Measurements from ENCODE around the gene CFAP299. TPM values are rescaled to one million over a fixed set of nuclear protein-coding genes. Genes with fewer than 3 reads are reported as not detected.
A peak's percentile ranks its signal among the peaks of the same experiment; 100 is the strongest.

CFAP299 gene
- total and polyA plus RNA-seq, 9 of the 15 experiments (the other 6 are each of a cell fraction or from before 2014, with no cell fraction given): 0.09 to 3.0 (median 0.76) TPM

GRCh38 chr4:80680934-80681333 is 345.4 kb downstream of the CFAP299 start:
- H3K27ac ChIP-seq (ENCODE audit: extremely low read depth, low read depth, low read length): no peak overlapping the region
- no peaks in the 10 kb centered on the region for H3K9me3 ChIP-seq (replicated peaks; ENCODE audit: control insufficient read depth, insufficient read depth, low read depth, low read length)
- intact Hi-C loops (cut with micrococcal nuclease) (no loop called here), in situ Hi-C loops (cut with MboI) (no loop called here)
- H3K27me3 ChIP-seq (ENCODE audit: control insufficient read depth in 2 of 2, insufficient read depth in 2 of 2, low read length in 2 of 2): no peaks in the 10 kb centered on the region
- no peaks in the 10 kb centered on the region for H3K9me1 ChIP-seq (ENCODE audit: control insufficient read depth, insufficient read depth, low read length)
- no peak overlapping the region for H3K4me3 ChIP-seq
- H3K4me1 ChIP-seq (replicated peaks in 1 of 2; ENCODE audit: control insufficient read depth in 2 of 2, insufficient read depth in 2 of 2, low read length in 2 of 2): no peaks in the 10 kb centered on the region
- no peaks in the 10 kb centered on the region for H4K20me1 ChIP-seq (replicated peaks; ENCODE audit: control insufficient read depth, insufficient read depth, low read length)
- ATAC-seq (no peak), FAIRE-seq (no peak), DNase-seq (ENCODE audit: extremely low read depth in 1 of 4, low spot score in 3 of 4) (no peak)
- ChIA-PET CTCF (ENCODE audit: low intra/inter-chr PET ratio) (no interaction called here), POLR2A (no interaction called here)
- no peak overlapping the region for H3K9ac ChIP-seq (ENCODE audit: insufficient read depth in 1 of 2, low read depth in 2 of 2, low read length in 2 of 2)
- H2AFZ ChIP-seq (ENCODE audit: low read depth, low read length): no peak overlapping the region
- H3K4me2 ChIP-seq (ENCODE audit: insufficient read depth, low read length): no peak overlapping the region
- H3K79me2 ChIP-seq (ENCODE audit: control insufficient read depth, insufficient read depth, low read length): no peaks in the 10 kb centered on the region
- BruUV-seq (replicated peaks): no TSS peak
- no peaks in the 10 kb centered on the region for H3K36me3 ChIP-seq (ENCODE audit: control insufficient read depth, insufficient read depth, low read length)
- TF ChIP-seq ZNF316 (IDR thresholded peaks at IDR 0.05): peak; percentile 61; the same call in 1 of the 2 replicates
- no peak for TF ChIP-seq FOXJ3 (CRISPR knock-in tag; IDR thresholded peaks at IDR 0.05)
- TF ChIP-seq CTCF (IDR thresholded peaks at IDR 0.05 in 2 of 3, conservative IDR thresholded peaks at IDR 0.05 in 1 of 3; ENCODE audit: insufficient read depth in 2 of 3, low read depth in 1 of 3, low read length in 3 of 3): no peak
- TF ChIP-seq ZNF239 (CRISPR knock-in tag; IDR thresholded peaks at IDR 0.05): no peak
- TF ChIP-seq SAP30 (IDR thresholded peaks at IDR 0.05; ENCODE audit: borderline replicate concordance, insufficient read depth, low read depth, low read length, poor library complexity, severe bottlenecking): no peak
- TF ChIP-seq ARID2 (IDR thresholded peaks at IDR 0.05): no peak
- TF ChIP-seq MAFF (IDR thresholded peaks at IDR 0.05; ENCODE audit: low read length): 0 out of 2 replicates have a peak, but pooled peaks have one; percentile 36
- TF ChIP-seq ATF6 (CRISPR knock-in tag; IDR thresholded peaks at IDR 0.05): no peak
- TF ChIP-seq ZNF12 (CRISPR knock-in tag; IDR thresholded peaks at IDR 0.05): no peak
- no peak for TF ChIP-seq E2F8 (IDR thresholded peaks at IDR 0.05; ENCODE audit: low read depth, partially characterized antibody)
- no peak for TF ChIP-seq NCOA2 (IDR thresholded peaks at IDR 0.05; ENCODE audit: partially characterized antibody in 2 of 2)
- no peak for TF ChIP-seq THRB (CRISPR knock-in tag; conservative IDR thresholded peaks at IDR 0.05)
- TF ChIP-seq ZNF282 (CRISPR knock-in tag; IDR thresholded peaks at IDR 0.05): no peak
- TF ChIP-seq RFX1 (IDR thresholded peaks at IDR 0.05): no peak
- TF ChIP-seq RBBP5 (IDR thresholded peaks at IDR 0.05; ENCODE audit: borderline replicate concordance, insufficient read depth, low read length, poor library complexity, severe bottlenecking): no peak
- no peak for TF ChIP-seq ATF1 (CRISPR knock-in tag; IDR thresholded peaks at IDR 0.05)
- TF ChIP-seq ATF1 (tag; IDR thresholded peaks at IDR 0.05): no peak

Measured in K562 (cell line).